Fibroblast of the aortic adventitia (primary cell): ENCODE results near the gene TMEM117. TPM values are rescaled to one million over a fixed set of nuclear protein-coding genes. Genes with fewer than 3 reads are reported as not detected.
"Not testable (repeated sequence)": the region's sequence is repeated elsewhere in the genome, so short reads cannot be mapped to it uniquely, and the experiment has no call there.

ENCODE experiments used
- DNase-seq: peaks from one replicate; pipeline ENCODE4 v3.0.0-alpha.2; 2010; ENCODE audit warnings: low read depth
- H3K4me3 ChIP-seq: 2 replicates; pipeline ENCODE4 v1.5.1; 2011; ENCODE audit warnings: low read depth, mild to moderate bottlenecking, control low read depth, low read length, moderate library complexity
- CTCF ChIP-seq: IDR thresholded peaks from 2 replicates; pipeline ENCODE4 v1.5.1; 2011; ENCODE audit warnings: mild to moderate bottlenecking, low read length, control low read depth, inconsistent platforms; ENCODE audit not compliant: insufficient read depth
- total RNA-seq: library from RNA; depleted of rRNA; stranded (reverse); fragments of >200 nt; gene quantifications from 2 replicates; pipeline ENCODE4 v1.2.3, GENCODE V29; 2012; ENCODE audit warnings: low replicate concordance

TMEM117 gene
- total RNA-seq, 1 donor: 9.9 TPM

- no peak for DNase-seq
- TF ChIP-seq CTCF: no peak
- no peak overlapping the region for H3K4me3 ChIP-seq
Observed at GRCh38 chr12:44162961-44163360, 327.1 kb downstream of the TMEM117 start.

- no peak for DNase-seq
- H3K4me3 ChIP-seq: no peak overlapping the region
- TF ChIP-seq CTCF: no peak
Observed at GRCh38 chr12:44174053-44174452, 338.2 kb downstream of the TMEM117 start.

- DNase-seq: no peak
- H3K4me3 ChIP-seq: no peak overlapping the region
- TF ChIP-seq CTCF: no peak
Observed at GRCh38 chr12:44184499-44185206, 348.8 kb downstream of the TMEM117 start.

GRCh38 chr12:44193281-44193680 is 357.4 kb downstream of the TMEM117 start:
- no peak overlapping the region for H3K4me3 ChIP-seq
- no peak for TF ChIP-seq CTCF
- DNase-seq: no peak

- DNase-seq, H3K4me3 ChIP-seq: not testable (repeated sequence)
Observed at GRCh38 chr12:44195719-44196118, 359.8 kb downstream of the TMEM117 start.

GRCh38 chr12:44206045-44206444 is 370.2 kb downstream of the TMEM117 start:
- no peak overlapping the region for H3K4me3 ChIP-seq
- DNase-seq: no peak
- no peak for TF ChIP-seq CTCF

- H3K4me3 ChIP-seq: no peak overlapping the region
- no peak for TF ChIP-seq CTCF
- DNase-seq: no peak
Observed at GRCh38 chr12:44217146-44217883, 381.4 kb downstream of the TMEM117 start.
